Brain microvascular endothelial cell (primary cell): ENCODE measurements around the gene IVL.

Source experiments
- DNase-seq: peaks from one replicate; pipeline ENCODE4 v3.0.0-alpha.2; 2020
- H3K27ac ChIP-seq: fragments of 250-450 bp; sonication (Bioruptor Pico); 2 replicates; pipeline ENCODE4 v1.5.1; 2020; ENCODE audit warnings: mild to moderate bottlenecking, moderate library complexity
- H3K27me3 ChIP-seq: fragments of 250-450 bp; sonication (Bioruptor Pico); replicated peaks from 2 replicates; pipeline ENCODE4 v1.5.1; 2020; ENCODE audit warnings: mild to moderate bottlenecking
- H3K36me3 ChIP-seq: fragments of 250-450 bp; sonication (Bioruptor Pico); replicated peaks from 2 replicates; pipeline ENCODE4 v1.5.1; 2020; ENCODE audit warnings: mild to moderate bottlenecking
- H3K4me3 ChIP-seq: 2 replicates; pipeline ENCODE4 v1.5.1; 2011; ENCODE audit warnings: low read depth, mild to moderate bottlenecking, control low read depth, low read length, moderate library complexity
- in situ Hi-C: cut with HindIII; loops from 2 replicates; pipeline ENCODE4 v1.10.0; 2017; ENCODE audit warnings: low sequenced_read_pairs, low pct_ligation_motif_present
- TF ChIP-seq, protein P1 (sequence below): IDR thresholded peaks from 2 replicates; pipeline ENCODE4 v1.5.1; 2011; ENCODE audit warnings: low read depth, mild to moderate bottlenecking, moderate library complexity, low read length, control low read depth, inconsistent platforms; ENCODE audit errors: missing control alignments

Gene IVL

DNA sequence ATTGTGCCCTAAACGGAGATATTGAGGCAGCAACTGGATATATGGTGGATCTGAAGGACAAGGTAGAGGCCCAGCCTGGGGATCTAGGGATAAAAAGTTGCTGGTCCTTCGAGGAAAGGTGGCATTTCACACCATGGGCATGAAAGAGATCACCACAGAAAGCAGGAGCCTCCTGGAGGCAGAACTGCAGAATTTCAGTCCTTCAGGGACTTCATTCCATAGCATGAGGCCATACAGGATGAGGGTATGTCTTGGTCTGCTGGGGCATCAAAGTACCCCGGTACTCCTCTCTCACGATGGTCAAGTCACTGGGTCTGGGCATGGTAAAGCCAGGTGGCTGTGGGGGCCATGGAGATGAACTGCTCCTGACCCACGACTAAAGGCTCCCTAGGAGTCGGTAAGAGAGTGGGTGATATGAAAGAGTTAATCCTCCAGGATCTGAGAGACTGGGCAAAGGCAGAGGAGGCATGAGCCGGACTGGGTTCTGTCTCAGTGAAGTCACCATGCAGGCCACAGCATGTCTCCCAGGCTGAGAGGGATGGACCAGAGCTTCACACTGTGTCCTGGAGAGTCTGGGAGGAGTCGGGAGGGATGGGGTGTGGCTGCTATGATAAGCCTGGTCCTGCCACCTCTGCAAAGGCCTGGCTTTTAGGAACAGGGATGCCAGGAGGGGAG, 32.8 kb downstream of the IVL start:
- no peak for DNase-seq
- Histone ChIP-seq H3K27ac (no peak overlapping the region), H3K4me3 (no peak overlapping the region), H3K27me3 (no peaks in the 10 kb centered on the region), H3K36me3 (no peaks in the 10 kb centered on the region)
- TF ChIP-seq, protein P1, sequence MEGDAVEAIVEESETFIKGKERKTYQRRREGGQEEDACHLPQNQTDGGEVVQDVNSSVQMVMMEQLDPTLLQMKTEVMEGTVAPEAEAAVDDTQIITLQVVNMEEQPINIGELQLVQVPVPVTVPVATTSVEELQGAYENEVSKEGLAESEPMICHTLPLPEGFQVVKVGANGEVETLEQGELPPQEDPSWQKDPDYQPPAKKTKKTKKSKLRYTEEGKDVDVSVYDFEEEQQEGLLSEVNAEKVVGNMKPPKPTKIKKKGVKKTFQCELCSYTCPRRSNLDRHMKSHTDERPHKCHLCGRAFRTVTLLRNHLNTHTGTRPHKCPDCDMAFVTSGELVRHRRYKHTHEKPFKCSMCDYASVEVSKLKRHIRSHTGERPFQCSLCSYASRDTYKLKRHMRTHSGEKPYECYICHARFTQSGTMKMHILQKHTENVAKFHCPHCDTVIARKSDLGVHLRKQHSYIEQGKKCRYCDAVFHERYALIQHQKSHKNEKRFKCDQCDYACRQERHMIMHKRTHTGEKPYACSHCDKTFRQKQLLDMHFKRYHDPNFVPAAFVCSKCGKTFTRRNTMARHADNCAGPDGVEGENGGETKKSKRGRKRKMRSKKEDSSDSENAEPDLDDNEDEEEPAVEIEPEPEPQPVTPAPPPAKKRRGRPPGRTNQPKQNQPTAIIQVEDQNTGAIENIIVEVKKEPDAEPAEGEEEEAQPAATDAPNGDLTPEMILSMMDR, result no peak
- in situ Hi-C loops, result no loop called here

DNA sequence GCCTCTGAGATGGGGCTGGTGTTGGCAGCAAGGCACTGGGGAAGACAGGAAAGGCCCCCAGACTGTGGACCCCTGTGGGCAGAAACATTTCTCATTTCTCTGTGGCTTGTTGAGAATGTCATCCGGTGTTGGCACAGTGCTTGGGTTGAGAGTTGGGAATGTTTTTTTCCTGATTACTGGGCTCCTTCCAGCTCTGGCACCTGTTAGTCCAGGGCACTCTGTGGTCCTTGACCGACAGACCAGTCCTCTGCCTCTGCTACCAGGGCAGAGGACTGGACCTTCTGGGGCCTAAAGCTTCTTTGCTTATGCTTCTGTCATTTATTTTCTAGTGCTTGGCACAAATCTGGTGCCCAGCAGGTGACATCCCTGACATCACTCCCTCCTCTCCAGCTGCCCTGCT, 33.8 kb downstream of the IVL start:
- H3K36me3 ChIP-seq, result no peaks in the 10 kb centered on the region
- no peak overlapping the region for H3K4me3 ChIP-seq
- in situ Hi-C loops, result no loop called here
- TF ChIP-seq, protein P1, result no peak
- no peak overlapping the region for H3K27ac ChIP-seq
- no peak for DNase-seq
- no peaks in the 10 kb centered on the region for H3K27me3 ChIP-seq

DNA sequence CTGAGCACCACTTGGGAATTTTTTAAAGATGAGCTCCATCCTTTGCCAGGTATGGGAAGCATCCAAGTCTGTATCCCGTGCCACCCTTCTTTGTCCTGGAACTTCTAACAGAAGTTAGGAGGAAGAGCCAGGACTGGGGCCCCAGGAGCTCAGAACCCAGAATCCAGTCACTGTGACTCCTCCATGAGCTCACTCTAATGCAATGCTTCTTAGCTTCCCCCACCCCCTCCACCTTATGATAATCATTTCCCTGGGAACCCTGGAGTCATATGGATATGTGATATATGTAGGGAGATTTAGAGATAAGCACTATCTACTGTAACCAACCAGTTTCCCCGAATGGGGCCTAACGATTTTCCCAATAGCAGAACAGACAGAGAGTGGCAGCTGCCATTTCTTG, 37.9 kb downstream of the IVL start:
- TF ChIP-seq, protein P1, result no peak
- DNase-seq, result no peak
- in situ Hi-C loops, result no loop called here

DNA sequence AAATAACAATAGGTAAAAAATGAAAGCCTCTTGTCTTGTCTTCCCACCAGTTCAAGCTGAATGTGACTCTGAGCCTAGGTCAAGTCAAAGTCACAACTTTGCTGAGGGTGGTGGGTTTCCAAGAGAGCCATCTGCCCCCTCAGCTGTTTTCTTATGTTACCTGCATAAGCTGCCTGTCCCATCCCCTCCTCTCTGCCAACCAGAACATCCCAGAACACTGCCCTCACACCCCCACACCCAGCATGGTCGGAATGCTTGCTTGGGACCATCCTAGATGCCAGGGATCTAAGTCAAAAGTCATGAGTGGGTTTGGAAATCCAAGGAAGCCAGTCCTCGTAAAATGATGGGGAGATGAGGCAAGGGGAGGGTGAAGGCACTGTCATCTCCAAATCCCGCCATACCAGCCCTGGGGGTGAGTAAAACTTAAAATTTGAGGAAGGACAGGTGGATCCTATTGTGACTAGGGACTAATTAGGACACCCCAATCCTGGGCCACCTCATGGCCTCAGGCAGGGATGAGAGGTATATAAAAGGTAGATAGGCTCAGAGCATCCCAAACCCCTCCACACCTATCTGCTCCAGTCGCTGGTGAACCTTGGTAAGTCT, 38.4 kb downstream of the IVL start, which contains the start of gene SPRR5:
SPRR5 (plus strand) TSS at position 556 of the 606 bp plus-strand sequence. CDS start 1,349 bp downstream, outside the sequence.
- Histone ChIP-seq H3K36me3 (no peaks in the 10 kb centered on the region), H3K27ac (no peak within 1 kb of the TSS), H3K4me3 (no peak within 1 kb of the TSS), H3K27me3 (no peaks in the 10 kb centered on the region)
- in situ Hi-C loops, result no loop called here
- no peak for DNase-seq
- TF ChIP-seq, protein P1, result no peak

More for the DNA sequence above, 37.9 kb downstream of the IVL start:
- no peaks in the 10 kb centered on the region for H3K36me3 ChIP-seq
- H3K27me3 ChIP-seq, result no peaks in the 10 kb centered on the region
- no peak overlapping the region for H3K4me3 ChIP-seq
- no peak overlapping the region for H3K27ac ChIP-seq

DNA sequence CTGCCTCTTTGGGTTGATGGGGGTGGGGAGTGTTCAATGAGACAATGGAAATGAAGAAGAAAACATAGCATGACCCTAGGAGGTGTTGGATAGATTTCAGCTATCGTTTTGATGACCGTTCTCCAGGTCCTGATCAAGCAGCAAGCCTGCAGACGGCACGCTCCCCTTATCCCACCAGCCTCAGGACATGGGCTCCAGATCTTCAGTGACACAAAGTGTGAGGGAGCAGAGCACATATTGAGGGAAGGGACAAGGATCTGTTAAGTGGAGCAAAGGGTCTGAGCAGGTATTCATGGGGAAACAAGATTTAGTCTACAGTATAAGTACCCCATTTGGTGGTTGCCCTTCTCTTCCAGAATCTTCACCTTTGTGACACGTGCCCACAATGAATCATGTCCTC, 43.4 kb downstream of the IVL start:
- TF ChIP-seq, protein P1, result no peak
- no peak for DNase-seq
- Histone ChIP-seq H3K36me3 (no peaks in the 10 kb centered on the region), H3K27ac (no peak overlapping the region), H3K4me3 (no peak overlapping the region), H3K27me3 (no peaks in the 10 kb centered on the region)
- in situ Hi-C loops, result no loop called here
